ENCODE results near the gene HHIP.
"Not testable (repeated sequence)": the region's sequence is repeated elsewhere in the genome, so short reads cannot be mapped to it uniquely, and the experiment has no call there.

Gene HHIP

GRCh38 chr4:144757969-144758368 is 112.0 kb downstream of the HHIP start:
- DNase-seq = no peak

- not testable (repeated sequence) for DNase-seq
Measured at GRCh38 chr4:144768809-144769208, 122.9 kb downstream of the HHIP start.

- DNase-seq = no peak
Measured at GRCh38 chr4:144778364-144778763, 132.4 kb downstream of the HHIP start.

- no peak for DNase-seq
Measured at GRCh38 chr4:144782345-144782744, 136.4 kb downstream of the HHIP start.

GRCh38 chr4:144785961-144786360 is 140.0 kb downstream of the HHIP start:
- DNase-seq = no peak

- no peak for DNase-seq
Measured at GRCh38 chr4:144787365-144788258, 141.7 kb downstream of the HHIP start.

GRCh38 chr4:144788469-144788868 is 142.5 kb downstream of the HHIP start:
- DNase-seq = no peak

GRCh38 chr4:144791933-144792332 is 146.0 kb downstream of the HHIP start:
- DNase-seq = not testable (repeated sequence)
